GM18909 (cell line): Measurements from ENCODE around the gene SCD5.

ENCODE experiments used
- ATAC-seq: cut with Tn5 transposase; IDR thresholded peaks from one replicate; pipeline ENCODE4 v1.9.1; 2021; ENCODE audit warnings: mild to moderate bottlenecking; ENCODE audit not compliant: unreplicated experiment, poor library complexity

The SCD5 gene

GRCh38 chr4:82645936-82646565 is 152.5 kb downstream of the SCD5 start:
- ATAC-seq, result no peak

- ATAC-seq, result no peak
Observed at GRCh38 chr4:82644734-82645126, 153.9 kb downstream of the SCD5 start.

GRCh38 chr4:82643994-82644733 is 154.4 kb downstream of the SCD5 start:
- no peak for ATAC-seq

- no peak for ATAC-seq
Observed at GRCh38 chr4:82642331-82642730, 156.3 kb downstream of the SCD5 start.

GRCh38 chr4:82640540-82640939 is 158.1 kb downstream of the SCD5 start:
- no peak for ATAC-seq

GRCh38 chr4:82639971-82640370 is 158.6 kb downstream of the SCD5 start:
- ATAC-seq, result no peak

GRCh38 chr4:82638479-82638878 is 160.1 kb downstream of the SCD5 start:
- ATAC-seq, result no peak

GRCh38 chr4:82630079-82630478 is 168.5 kb downstream of the SCD5 start:
- no peak for ATAC-seq

GRCh38 chr4:82629238-82630000 is 169.2 kb downstream of the SCD5 start:
- ATAC-seq, result no peak

- ATAC-seq, result no peak
Observed at GRCh38 chr4:82626251-82626868, 172.2 kb downstream of the SCD5 start.

- ATAC-seq, result no peak
Observed at GRCh38 chr4:82624819-82625218, 173.8 kb downstream of the SCD5 start.

GRCh38 chr4:82623121-82623683 is 175.4 kb downstream of the SCD5 start:
- ATAC-seq, result no peak

GRCh38 chr4:82621251-82621650 is 177.3 kb downstream of the SCD5 start:
- no peak for ATAC-seq

GRCh38 chr4:82620126-82620735 is 178.4 kb downstream of the SCD5 start:
- ATAC-seq, result no peak

- ATAC-seq, result no peak
Observed at GRCh38 chr4:82618103-82618720, 180.4 kb downstream of the SCD5 start.

- no peak for ATAC-seq
Observed at GRCh38 chr4:82614838-82615449, 183.7 kb downstream of the SCD5 start.

- no peak for ATAC-seq
Observed at GRCh38 chr4:82613121-82613520, 185.5 kb downstream of the SCD5 start.

GRCh38 chr4:82611982-82612381 is 186.6 kb downstream of the SCD5 start:
- ATAC-seq, result no peak

GRCh38 chr4:82611527-82611926 is 187.1 kb downstream of the SCD5 start:
- ATAC-seq, result no peak
